ENCODE measurements around the gene SSX4. TPM values are rescaled to one million over a fixed set of nuclear protein-coding genes. Genes with fewer than 3 reads are reported as not detected.
"Not testable (repeated sequence)": the region's sequence is repeated elsewhere in the genome, so short reads cannot be mapped to it uniquely, and the experiment has no call there.

SSX4 gene
- total RNA-seq (2014; rRNA removed; shearing (Covaris generic)): 0.07 and 0.26 TPM in 2 replicates

- not testable (repeated sequence) for H3K36me3 ChIP-seq (replicated peaks; ENCODE audit: control insufficient read depth, insufficient read depth, low read length); H3K4me3 ChIP-seq (ENCODE audit: insufficient read depth, low read depth, low read length); DNase-seq; H3K27me3 ChIP-seq (ENCODE audit: control insufficient read depth, insufficient read depth, low read length)
Measured at GRCh38 chrX:48383239-48383638, at the start of gene SSX4. Gene SSX4, plus strand, starts transcription at chrX:48383539. Its CDS starts 515 bp downstream, at chrX:48384054.

- not testable (repeated sequence) for DNase-seq; H3K36me3 ChIP-seq (replicated peaks; ENCODE audit: control insufficient read depth, insufficient read depth, low read length); H3K4me3 ChIP-seq (ENCODE audit: insufficient read depth, low read depth, low read length); H3K27me3 ChIP-seq (ENCODE audit: control insufficient read depth, insufficient read depth, low read length)
Measured at GRCh38 chrX:48346059-48346458, 37.3 kb upstream of the SSX4 start.

- H3K27me3 ChIP-seq (ENCODE audit: control insufficient read depth, insufficient read depth, low read length); DNase-seq; H3K36me3 ChIP-seq (replicated peaks; ENCODE audit: control insufficient read depth, insufficient read depth, low read length); H3K4me3 ChIP-seq (ENCODE audit: insufficient read depth, low read depth, low read length): not testable (repeated sequence)
Measured at GRCh38 chrX:48356315-48357094, 26.8 kb upstream of the SSX4 start, which contains the start of gene SSX3. Gene SSX3, minus strand, starts transcription at chrX:48356703. Its CDS starts 1,454 bp downstream, at chrX:48355249.

GRCh38 chrX:48357681-48358080, 25.7 kb upstream of the SSX4 start:
- no peak for DNase-seq
- Histone ChIP-seq H3K27me3 (ENCODE audit: control insufficient read depth, insufficient read depth, low read length) (no peaks in the 10 kb centered on the region), H3K4me3 (ENCODE audit: insufficient read depth, low read depth, low read length) (no peak overlapping the region), H3K36me3 (replicated peaks; ENCODE audit: control insufficient read depth, insufficient read depth, low read length) (no peaks in the 10 kb centered on the region)

GRCh38 chrX:48359281-48359680, 24.1 kb upstream of the SSX4 start:
- H3K4me3 ChIP-seq (ENCODE audit: insufficient read depth, low read depth, low read length); DNase-seq; H3K27me3 ChIP-seq (ENCODE audit: control insufficient read depth, insufficient read depth, low read length); H3K36me3 ChIP-seq (replicated peaks; ENCODE audit: control insufficient read depth, insufficient read depth, low read length): not testable (repeated sequence)

GRCh38 chrX:48367717-48368408, 15.5 kb upstream of the SSX4 start:
- DNase-seq; H3K36me3 ChIP-seq (replicated peaks; ENCODE audit: control insufficient read depth, insufficient read depth, low read length); H3K4me3 ChIP-seq (ENCODE audit: insufficient read depth, low read depth, low read length); H3K27me3 ChIP-seq (ENCODE audit: control insufficient read depth, insufficient read depth, low read length): not testable (repeated sequence)

GRCh38 chrX:48370408-48370807, 12.9 kb upstream of the SSX4 start:
- H3K4me3 ChIP-seq (ENCODE audit: insufficient read depth, low read depth, low read length); H3K27me3 ChIP-seq (ENCODE audit: control insufficient read depth, insufficient read depth, low read length); H3K36me3 ChIP-seq (replicated peaks; ENCODE audit: control insufficient read depth, insufficient read depth, low read length); DNase-seq: not testable (repeated sequence)

GRCh38 chrX:48396931-48397330, 13.6 kb downstream of the SSX4 start:
- H3K27me3 ChIP-seq (ENCODE audit: control insufficient read depth, insufficient read depth, low read length); H3K4me3 ChIP-seq (ENCODE audit: insufficient read depth, low read depth, low read length); H3K36me3 ChIP-seq (replicated peaks; ENCODE audit: control insufficient read depth, insufficient read depth, low read length); DNase-seq: not testable (repeated sequence)

- not testable (repeated sequence) for H3K27me3 ChIP-seq (ENCODE audit: control insufficient read depth, insufficient read depth, low read length); DNase-seq; H3K36me3 ChIP-seq (replicated peaks; ENCODE audit: control insufficient read depth, insufficient read depth, low read length); H3K4me3 ChIP-seq (ENCODE audit: insufficient read depth, low read depth, low read length)
Measured at GRCh38 chrX:48397825-48398224, 14.5 kb downstream of the SSX4 start.

- H3K36me3 ChIP-seq (replicated peaks; ENCODE audit: control insufficient read depth, insufficient read depth, low read length); DNase-seq; H3K4me3 ChIP-seq (ENCODE audit: insufficient read depth, low read depth, low read length); H3K27me3 ChIP-seq (ENCODE audit: control insufficient read depth, insufficient read depth, low read length): not testable (repeated sequence)
Measured at GRCh38 chrX:48411860-48412259, 28.5 kb downstream of the SSX4 start, which contains the start of gene SSX4B. Gene SSX4B, minus strand, starts transcription at chrX:48411960. Its CDS starts 588 bp downstream, at chrX:48411372.

GRCh38 chrX:48427027-48427716, 43.8 kb downstream of the SSX4 start:
- H3K36me3 ChIP-seq (replicated peaks; ENCODE audit: control insufficient read depth, insufficient read depth, low read length); H3K27me3 ChIP-seq (ENCODE audit: control insufficient read depth, insufficient read depth, low read length); DNase-seq; H3K4me3 ChIP-seq (ENCODE audit: insufficient read depth, low read depth, low read length): not testable (repeated sequence)

GRCh38 chrX:48429606-48430005, 46.3 kb downstream of the SSX4 start:
- H3K27me3 ChIP-seq (ENCODE audit: control insufficient read depth, insufficient read depth, low read length); DNase-seq; H3K36me3 ChIP-seq (replicated peaks; ENCODE audit: control insufficient read depth, insufficient read depth, low read length); H3K4me3 ChIP-seq (ENCODE audit: insufficient read depth, low read depth, low read length): not testable (repeated sequence)

GRCh38 chrX:48430166-48430565, 46.8 kb downstream of the SSX4 start:
- not testable (repeated sequence) for H3K4me3 ChIP-seq (ENCODE audit: insufficient read depth, low read depth, low read length); DNase-seq

GRCh38 chrX:48433713-48434112, 50.4 kb downstream of the SSX4 start:
- not testable (repeated sequence) for DNase-seq; H3K4me3 ChIP-seq (ENCODE audit: insufficient read depth, low read depth, low read length); H3K36me3 ChIP-seq (replicated peaks; ENCODE audit: control insufficient read depth, insufficient read depth, low read length); H3K27me3 ChIP-seq (ENCODE audit: control insufficient read depth, insufficient read depth, low read length)

More at GRCh38 chrX:48430166-48430565, 46.8 kb downstream of the SSX4 start:
- H3K27me3 ChIP-seq (ENCODE audit: control insufficient read depth, insufficient read depth, low read length); H3K36me3 ChIP-seq (replicated peaks; ENCODE audit: control insufficient read depth, insufficient read depth, low read length): not testable (repeated sequence)

Data from H7 (cell line).